HUES6 (cell line): Measurements from ENCODE around the gene HECTD4.

Source experiments
- H3K27ac ChIP-seq: 2 replicates; pipeline ENCODE4 v1.7.0; 2013; ENCODE audit warnings: low read depth, mild to moderate bottlenecking, low read length, inconsistent platforms
- H3K27me3 ChIP-seq: 2 replicates; pipeline ENCODE4 v1.6.1; 2013; ENCODE audit warnings: low read length; ENCODE audit not compliant: control insufficient read depth, insufficient read depth
- H3K36me3 ChIP-seq: 2 replicates; pipeline ENCODE4 v1.6.1; 2013; ENCODE audit warnings: low read length; ENCODE audit not compliant: control insufficient read depth, insufficient read depth
- H3K4me1 ChIP-seq: 2 replicates; pipeline ENCODE4 v1.6.1; 2013; ENCODE audit warnings: low read length; ENCODE audit not compliant: control insufficient read depth, insufficient read depth
- H3K4me3 ChIP-seq: 2 replicates; pipeline ENCODE4 v1.5.1; 2013; ENCODE audit warnings: low read depth, low read length
- H3K9ac ChIP-seq: one replicate; pipeline ENCODE4 v1.6.1; 2013; ENCODE audit warnings: mild to moderate bottlenecking, low read length
- H3K9me3 ChIP-seq: 2 replicates; pipeline ENCODE4 v1.6.1; 2013; ENCODE audit warnings: low read depth, low read length; ENCODE audit not compliant: control insufficient read depth, insufficient read depth

HECTD4 gene

GRCh38 chr12:112299704-112300103 lies 82.5 kb downstream of the HECTD4 start:
- Histone ChIP-seq H3K27ac (no peak overlapping the region), H3K9me3 (peaks cover 13% of the 10 kb centered on the region), H3K4me1 (peaks cover 7% of the 10 kb centered on the region; the same call in 1 of the 2 replicates), H3K4me3 (no peak overlapping the region), H3K36me3 (peaks cover 30% of the 10 kb centered on the region), H3K27me3 (no peaks in the 10 kb centered on the region), H3K9ac (no peak overlapping the region)

GRCh38 chr12:112297188-112297587 lies 85.0 kb downstream of the HECTD4 start:
- Histone ChIP-seq H3K4me3 (no peak overlapping the region), H3K9ac (no peak overlapping the region), H3K27me3 (no peaks in the 10 kb centered on the region), H3K9me3 (peaks cover 13% of the 10 kb centered on the region), H3K4me1 (peaks cover 2% of the 10 kb centered on the region; the same call in 1 of the 2 replicates), H3K36me3 (peaks cover 27% of the 10 kb centered on the region), H3K27ac (no peak overlapping the region)

- Histone ChIP-seq H3K27ac (no peak overlapping the region), H3K4me1 (no peaks in the 10 kb centered on the region), H3K27me3 (no peaks in the 10 kb centered on the region), H3K9ac (no peak overlapping the region), H3K36me3 (peaks cover 24% of the 10 kb centered on the region), H3K9me3 (peaks cover 13% of the 10 kb centered on the region), H3K4me3 (no peak overlapping the region)
These were observed 86.0 kb downstream of the HECTD4 start for GRCh38 chr12:112296183-112296582.

- Histone ChIP-seq H3K27me3 (no peaks in the 10 kb centered on the region), H3K36me3 (peaks cover 24% of the 10 kb centered on the region), H3K27ac (no peak overlapping the region), H3K9me3 (peaks cover 15% of the 10 kb centered on the region), H3K4me1 (no peaks in the 10 kb centered on the region), H3K4me3 (no peak overlapping the region), H3K9ac (no peak overlapping the region)
These were observed 87.4 kb downstream of the HECTD4 start for GRCh38 chr12:112294793-112295192.

GRCh38 chr12:112288638-112289037 lies 93.6 kb downstream of the HECTD4 start:
- H3K9ac ChIP-seq, result no peak overlapping the region

GRCh38 chr12:112285600-112286401 lies 96.4 kb downstream of the HECTD4 start:
- Histone ChIP-seq H3K36me3 (peaks cover 11% of the 10 kb centered on the region), H3K4me3 (no peak overlapping the region), H3K27me3 (no peaks in the 10 kb centered on the region), H3K4me1 (no peaks in the 10 kb centered on the region), H3K9me3 (peaks cover 15% of the 10 kb centered on the region), H3K9ac (no peak overlapping the region), H3K27ac (no peak overlapping the region)

More at GRCh38 chr12:112288638-112289037, 93.6 kb downstream of the HECTD4 start:
- Histone ChIP-seq H3K27ac (no peak overlapping the region), H3K36me3 (peaks cover 11% of the 10 kb centered on the region), H3K4me1 (no peaks in the 10 kb centered on the region), H3K4me3 (no peak overlapping the region), H3K9me3 (peaks cover 15% of the 10 kb centered on the region), H3K27me3 (no peaks in the 10 kb centered on the region)

- Histone ChIP-seq H3K4me1 (no peaks in the 10 kb centered on the region), H3K27ac (no peak overlapping the region), H3K36me3 (peaks cover 7% of the 10 kb centered on the region), H3K9me3 (peaks cover 2% of the 10 kb centered on the region), H3K27me3 (no peaks in the 10 kb centered on the region), H3K9ac (no peak overlapping the region), H3K4me3 (no peak overlapping the region)
These were observed 98.7 kb downstream of the HECTD4 start for GRCh38 chr12:112283546-112283945.

- Histone ChIP-seq H3K4me1 (no peaks in the 10 kb centered on the region), H3K9me3 (no peaks in the 10 kb centered on the region), H3K27me3 (no peaks in the 10 kb centered on the region), H3K27ac (no peak overlapping the region), H3K9ac (no peak overlapping the region), H3K4me3 (no peak overlapping the region), H3K36me3 (peaks cover 4% of the 10 kb centered on the region; the same call in 1 of the 2 replicates)
These were observed 99.3 kb downstream of the HECTD4 start for GRCh38 chr12:112282920-112283319.

- no peak overlapping the region for H3K27ac ChIP-seq
- peaks cover 16% of the 10 kb centered on the region; the same call in 1 of the 2 replicates for H3K36me3 ChIP-seq
- H3K9ac ChIP-seq, result no peak overlapping the region
- no peaks in the 10 kb centered on the region for H3K27me3 ChIP-seq
- no peak overlapping the region for H3K4me3 ChIP-seq
- H3K9me3 ChIP-seq, result no peaks in the 10 kb centered on the region
- H3K4me1 ChIP-seq, result no peaks in the 10 kb centered on the region
These were observed 106.4 kb downstream of the HECTD4 start for GRCh38 chr12:112275836-112276235.

GRCh38 chr12:112275207-112275606 lies 107.0 kb downstream of the HECTD4 start:
- Histone ChIP-seq H3K9ac (no peak overlapping the region), H3K9me3 (no peaks in the 10 kb centered on the region), H3K27me3 (no peaks in the 10 kb centered on the region), H3K4me1 (no peaks in the 10 kb centered on the region), H3K27ac (no peak overlapping the region), H3K4me3 (no peak overlapping the region), H3K36me3 (peaks cover 19% of the 10 kb centered on the region)

GRCh38 chr12:112270673-112271072 lies 111.6 kb downstream of the HECTD4 start:
- Histone ChIP-seq H3K4me1 (no peaks in the 10 kb centered on the region), H3K9ac (no peak overlapping the region), H3K36me3 (peaks cover 37% of the 10 kb centered on the region), H3K9me3 (no peaks in the 10 kb centered on the region), H3K4me3 (no peak overlapping the region), H3K27ac (no peak overlapping the region), H3K27me3 (no peaks in the 10 kb centered on the region)
